Smooth muscle cell (in vitro differentiated cells): Measurements from ENCODE around the gene THOC5. TPM values are rescaled to one million over a fixed set of nuclear protein-coding genes. Genes with fewer than 3 reads are reported as not detected.

ENCODE experiments used
- DNase-seq: peaks from one replicate; lab custom pipeline; 2025; ENCODE audit not compliant: unreplicated experiment; lab: John Stamatoyannopoulos, UW
- H2AFZ ChIP-seq: fragments of 200-600 bp; sonication (generic); 2 replicates; pipeline ENCODE4 v1.6.0; 2016; ENCODE audit warnings: antibody characterized with exemption, low read depth, mild to moderate bottlenecking
- H3F3A ChIP-seq: fragments of 200-600 bp; sonication (generic); 2 replicates; pipeline ENCODE4 v1.6.0; 2017; ENCODE audit warnings: antibody characterized with exemption, low read depth
- H3K27ac ChIP-seq: fragments of 200-600 bp; sonication (generic); 2 replicates; pipeline ENCODE4 v1.5.1; 2016; ENCODE audit warnings: low read depth, mild to moderate bottlenecking
- H3K27me3 ChIP-seq: fragments of 200-600 bp; sonication (generic); 2 replicates; pipeline ENCODE4 v1.6.1; 2016; ENCODE audit warnings: low read depth, mild to moderate bottlenecking
- H3K36me3 ChIP-seq: fragments of 200-600 bp; sonication (generic); 2 replicates; pipeline ENCODE4 v1.5.1; 2016; ENCODE audit warnings: low read depth
- H3K4me1 ChIP-seq: fragments of 200-600 bp; sonication (generic); 2 replicates; pipeline ENCODE4 v1.5.1; 2016; ENCODE audit warnings: low read depth
- H3K4me2 ChIP-seq: fragments of 200-600 bp; sonication (generic); 2 replicates; pipeline ENCODE4 v1.6.0; 2016; ENCODE audit warnings: mild to moderate bottlenecking
- H3K4me3 ChIP-seq: fragments of 200-600 bp; sonication (generic); 2 replicates; pipeline ENCODE4 v1.5.1; 2016; ENCODE audit warnings: mild to moderate bottlenecking
- H3K79me2 ChIP-seq: fragments of 200-600 bp; sonication (generic); 2 replicates; pipeline ENCODE4 v1.6.0; 2016; ENCODE audit warnings: low read depth, mild to moderate bottlenecking
- H3K9ac ChIP-seq: fragments of 200-600 bp; sonication (generic); 2 replicates; pipeline ENCODE4 v1.6.0; 2016; ENCODE audit warnings: low read depth
- H3K9me3 ChIP-seq: fragments of 200-600 bp; sonication (generic); replicated peaks from 2 replicates; pipeline ENCODE4 v1.5.1; 2016; ENCODE audit warnings: low read depth
- H4K20me1 ChIP-seq: fragments of 200-600 bp; sonication (generic); 2 replicates; pipeline ENCODE4 v1.6.0; 2016; ENCODE audit warnings: low read depth
- whole genome bisulfite sequencing: methylation state at CpG from one replicate; pipeline ENCODE4 v1.1.7; 2016; ENCODE audit warnings: low lambda C conversion rate; 5-methylcytosine and 5-hydroxymethylcytosine counted together
- polyA plus RNA-seq: library from polyadenylated mRNA; unstranded; fragments of >200 nt; fragmentation: Nextera tagmentation; extraction: Ambion mirVana; gene quantifications from 2 replicates; pipeline ENCODE4 v1.2.1, GENCODE V29; 2016
- total RNA-seq: library from RNA; depleted of rRNA; stranded (reverse); fragments of >200 nt; gene quantifications from 2 replicates; pipeline ENCODE4 v1.2.3, GENCODE V29; 2014
- TF ChIP-seq, protein P1 (sequence below): fragments of 200-600 bp; sonication (generic); IDR thresholded peaks from 2 replicates; pipeline ENCODE4 v1.5.1; 2017; ENCODE audit warnings: borderline replicate concordance, mild to moderate bottlenecking, antibody characterized with exemption; ENCODE audit not compliant: insufficient read depth, poor library complexity, severe bottlenecking

Gene THOC5
- total and polyA plus RNA-seq, 2 experiments from 2014 or later = 13.7 to 21.7 TPM

DNA sequence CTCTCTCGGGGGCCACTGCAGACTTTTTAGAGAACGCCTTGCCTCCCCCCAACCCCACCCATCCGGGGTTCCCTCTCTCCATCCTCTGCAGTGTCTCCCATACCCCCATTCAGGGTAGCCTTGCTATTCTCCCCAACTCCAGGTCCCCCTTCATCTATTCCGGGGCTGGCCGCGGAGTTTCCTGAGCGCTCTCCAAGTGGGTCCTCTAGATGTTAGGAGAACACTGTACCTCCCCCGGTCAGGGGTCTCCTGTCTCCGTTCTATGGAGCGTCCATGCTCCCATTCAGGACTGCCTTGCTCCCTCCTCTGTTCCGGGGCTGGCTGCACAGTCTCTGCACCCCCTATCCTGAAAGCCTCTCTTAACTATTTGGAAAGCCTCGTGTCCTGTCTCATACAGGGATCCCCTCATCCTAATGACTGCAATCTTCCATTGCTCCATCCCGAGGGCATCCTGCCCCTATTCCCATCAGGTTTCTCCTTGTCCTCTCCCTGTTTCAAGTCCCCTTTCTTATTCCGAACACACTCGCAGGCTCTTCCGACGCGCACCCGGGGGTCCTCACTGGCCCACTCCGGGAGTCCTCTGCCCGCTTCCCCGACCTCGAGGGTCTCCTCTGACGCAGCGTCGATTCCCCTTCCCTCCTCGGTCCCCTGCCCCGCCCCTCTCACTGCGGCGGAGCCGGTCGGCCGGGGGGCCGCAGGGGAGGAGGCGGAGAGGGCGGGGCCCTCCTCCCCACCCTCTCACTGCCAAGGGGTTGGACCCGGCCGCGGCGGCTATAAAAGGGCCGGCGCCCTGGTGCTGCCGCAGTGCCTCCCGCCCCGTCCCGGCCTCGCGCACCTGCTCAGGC, 73.9 kb downstream of the THOC5 start, which contains the start of gene NEFH:
Gene NEFH, plus strand, starts transcription at position 802 of the 845 bp plus-strand sequence. CDS start 45 bp downstream, outside the sequence.
- H3K9ac ChIP-seq = no peak within 1 kb of the TSS
- H3K9me3 ChIP-seq = no peaks in the 10 kb centered on the region
- TF ChIP-seq, protein P1, sequence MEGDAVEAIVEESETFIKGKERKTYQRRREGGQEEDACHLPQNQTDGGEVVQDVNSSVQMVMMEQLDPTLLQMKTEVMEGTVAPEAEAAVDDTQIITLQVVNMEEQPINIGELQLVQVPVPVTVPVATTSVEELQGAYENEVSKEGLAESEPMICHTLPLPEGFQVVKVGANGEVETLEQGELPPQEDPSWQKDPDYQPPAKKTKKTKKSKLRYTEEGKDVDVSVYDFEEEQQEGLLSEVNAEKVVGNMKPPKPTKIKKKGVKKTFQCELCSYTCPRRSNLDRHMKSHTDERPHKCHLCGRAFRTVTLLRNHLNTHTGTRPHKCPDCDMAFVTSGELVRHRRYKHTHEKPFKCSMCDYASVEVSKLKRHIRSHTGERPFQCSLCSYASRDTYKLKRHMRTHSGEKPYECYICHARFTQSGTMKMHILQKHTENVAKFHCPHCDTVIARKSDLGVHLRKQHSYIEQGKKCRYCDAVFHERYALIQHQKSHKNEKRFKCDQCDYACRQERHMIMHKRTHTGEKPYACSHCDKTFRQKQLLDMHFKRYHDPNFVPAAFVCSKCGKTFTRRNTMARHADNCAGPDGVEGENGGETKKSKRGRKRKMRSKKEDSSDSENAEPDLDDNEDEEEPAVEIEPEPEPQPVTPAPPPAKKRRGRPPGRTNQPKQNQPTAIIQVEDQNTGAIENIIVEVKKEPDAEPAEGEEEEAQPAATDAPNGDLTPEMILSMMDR = no peak
- H3K27me3 ChIP-seq = peaks cover 58% of the 10 kb centered on the region
- no peaks in the 10 kb centered on the region for H3F3A ChIP-seq
- H3K36me3 ChIP-seq = no peaks in the 10 kb centered on the region
- WGBS = 23% methylated on average over 29 of the region's 48 CpGs
- H3K4me2 ChIP-seq = peak within 1 kb of the TSS; percentile 73
- H3K79me2 ChIP-seq = no peaks in the 10 kb centered on the region
- no peak within 1 kb of the TSS for H2AFZ ChIP-seq
- no peak for DNase-seq
- H3K4me1 ChIP-seq = peaks cover 18% of the 10 kb centered on the region
- peak within 1 kb of the TSS; percentile 34 for H3K4me3 ChIP-seq
- H3K27ac ChIP-seq = no peak within 1 kb of the TSS
- no peaks in the 10 kb centered on the region for H4K20me1 ChIP-seq

DNA sequence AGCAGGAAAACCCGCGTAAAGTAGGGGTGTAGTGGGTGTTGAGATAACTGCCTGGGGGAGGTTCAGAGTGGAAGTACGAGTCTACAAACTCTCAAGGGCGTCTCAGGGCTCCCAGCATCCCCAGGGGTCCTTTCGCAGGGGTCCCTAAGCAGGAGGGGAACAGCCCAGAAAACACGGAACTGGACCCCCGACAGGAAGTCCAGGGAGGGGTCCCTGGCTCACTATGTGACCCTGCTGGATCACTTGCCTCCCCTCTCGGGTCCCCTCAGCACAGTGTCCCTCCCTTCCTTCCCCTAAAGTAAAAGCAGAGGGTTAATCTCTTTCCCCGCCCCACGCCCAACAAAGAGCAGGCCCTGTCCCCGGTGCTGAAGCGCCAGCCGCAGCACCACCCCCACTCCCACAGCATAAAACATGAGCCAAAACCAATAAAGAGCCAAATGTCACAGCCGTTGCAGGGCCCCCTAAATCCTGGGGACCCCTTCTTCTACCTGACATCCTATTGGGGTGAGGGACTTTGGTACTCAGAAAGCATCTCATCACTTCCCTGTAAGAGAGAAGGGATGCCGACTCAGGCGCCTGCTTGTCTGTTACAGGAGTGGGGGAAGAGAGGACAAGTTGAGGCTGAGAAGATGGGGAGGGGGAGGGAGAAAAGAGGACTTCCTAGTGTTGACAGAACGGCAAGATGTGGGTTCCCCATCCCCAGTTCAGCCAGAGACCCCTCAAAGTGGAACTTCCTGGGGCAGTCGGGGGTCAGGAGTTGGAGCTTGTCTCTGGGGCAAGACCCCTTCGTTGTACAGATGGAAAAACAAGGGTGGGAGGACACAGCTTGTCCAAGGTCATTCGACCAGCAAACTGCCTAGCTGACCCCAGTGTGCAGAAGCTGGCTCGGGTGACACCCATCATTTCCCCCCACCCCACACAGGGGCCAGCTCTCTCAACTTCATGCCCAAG, 75.0 kb downstream of the THOC5 start:
- H3K4me2 ChIP-seq = no peak overlapping the region
- no peak overlapping the region for H3K9ac ChIP-seq
- no peak for DNase-seq
- TF ChIP-seq, protein P1 = no peak
- no peaks in the 10 kb centered on the region for H4K20me1 ChIP-seq
- WGBS = 21% methylated on average over 21 of the region's 21 CpGs
- no peaks in the 10 kb centered on the region for H3K79me2 ChIP-seq
- peaks cover 58% of the 10 kb centered on the region for H3K27me3 ChIP-seq
- H3K27ac ChIP-seq = no peak overlapping the region
- no peaks in the 10 kb centered on the region for H3K9me3 ChIP-seq
- H3F3A ChIP-seq = no peaks in the 10 kb centered on the region
- H3K4me1 ChIP-seq = peaks cover 18% of the 10 kb centered on the region
- H3K36me3 ChIP-seq = no peaks in the 10 kb centered on the region
- no peak overlapping the region for H2AFZ ChIP-seq
- H3K4me3 ChIP-seq = no peak overlapping the region

DNA sequence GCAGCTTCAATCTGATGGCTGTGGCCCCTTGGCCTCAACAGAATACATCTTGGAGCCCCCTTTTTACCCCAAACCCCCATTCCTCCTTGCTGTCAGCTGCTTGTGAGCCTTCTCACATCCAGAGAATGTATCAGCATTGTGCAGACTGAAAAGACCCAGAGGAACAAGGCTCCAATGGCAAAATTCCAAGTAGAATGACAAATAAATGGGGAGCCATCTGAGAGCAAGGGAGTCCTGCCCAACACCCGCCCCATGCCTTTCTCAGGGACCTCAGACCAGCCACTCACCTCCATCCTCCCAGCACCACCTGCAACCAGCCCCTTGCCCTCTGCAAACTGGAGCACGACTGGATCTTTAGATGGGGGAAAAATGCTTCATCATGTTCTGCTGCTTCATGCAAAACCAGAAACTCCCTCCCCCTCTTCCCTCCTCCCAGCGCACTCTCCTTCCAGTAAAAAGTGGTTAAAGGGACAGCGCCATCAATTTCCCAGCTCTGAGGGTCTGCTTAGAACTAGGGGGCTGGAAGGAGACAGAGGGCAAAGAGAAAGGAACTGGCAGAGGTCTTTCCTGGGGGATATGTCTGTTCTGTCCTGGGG, 75.7 kb downstream of the THOC5 start:
- no peak for DNase-seq
- H4K20me1 ChIP-seq = no peaks in the 10 kb centered on the region
- H3K4me3 ChIP-seq = no peak overlapping the region
- 30% methylated on average over 4 of the region's 4 CpGs for WGBS
- no peaks in the 10 kb centered on the region for H3K9me3 ChIP-seq
- no peak overlapping the region for H2AFZ ChIP-seq
- H3F3A ChIP-seq = no peaks in the 10 kb centered on the region
- no peaks in the 10 kb centered on the region for H3K36me3 ChIP-seq
- no peak overlapping the region for H3K4me2 ChIP-seq
- H3K4me1 ChIP-seq = peaks cover 18% of the 10 kb centered on the region
- H3K9ac ChIP-seq = no peak overlapping the region
- no peaks in the 10 kb centered on the region for H3K79me2 ChIP-seq
- peaks cover 58% of the 10 kb centered on the region for H3K27me3 ChIP-seq
- TF ChIP-seq, protein P1 = no peak
- no peak overlapping the region for H3K27ac ChIP-seq
